ENCODE results near the gene LIMS1.
"Not testable (repeated sequence)": the region's sequence is repeated elsewhere in the genome, so short reads cannot be mapped to it uniquely, and the experiment has no call there.

LIMS1 gene

GRCh38 chr2:108586116-108586515 lies 51.8 kb downstream of the LIMS1 start:
- DNase-seq, result no peak

DNA sequence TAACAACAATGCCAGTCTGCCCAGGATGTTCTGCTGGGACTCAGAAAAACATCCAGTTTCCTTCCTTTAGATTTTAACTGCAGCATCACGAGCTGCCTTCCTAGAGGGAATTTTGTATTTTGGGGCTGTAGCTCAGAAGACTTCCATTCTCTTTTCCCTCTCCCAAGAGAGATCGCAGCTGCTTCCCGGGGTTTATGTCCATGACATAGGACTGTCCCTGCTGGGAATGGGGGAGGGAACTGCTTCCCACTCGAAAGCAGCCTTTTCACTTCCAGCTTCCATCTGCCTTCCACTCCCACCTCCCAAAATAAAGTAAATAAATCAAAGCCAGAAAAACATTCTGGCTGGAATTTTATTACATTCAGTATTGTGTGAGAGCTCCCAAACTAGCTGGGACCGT lies 52.4 kb downstream of the LIMS1 start:
- DNase-seq, result peak; percentile 45

GRCh38 chr2:108587621-108588020 lies 53.4 kb downstream of the LIMS1 start:
- no peak for DNase-seq

DNA sequence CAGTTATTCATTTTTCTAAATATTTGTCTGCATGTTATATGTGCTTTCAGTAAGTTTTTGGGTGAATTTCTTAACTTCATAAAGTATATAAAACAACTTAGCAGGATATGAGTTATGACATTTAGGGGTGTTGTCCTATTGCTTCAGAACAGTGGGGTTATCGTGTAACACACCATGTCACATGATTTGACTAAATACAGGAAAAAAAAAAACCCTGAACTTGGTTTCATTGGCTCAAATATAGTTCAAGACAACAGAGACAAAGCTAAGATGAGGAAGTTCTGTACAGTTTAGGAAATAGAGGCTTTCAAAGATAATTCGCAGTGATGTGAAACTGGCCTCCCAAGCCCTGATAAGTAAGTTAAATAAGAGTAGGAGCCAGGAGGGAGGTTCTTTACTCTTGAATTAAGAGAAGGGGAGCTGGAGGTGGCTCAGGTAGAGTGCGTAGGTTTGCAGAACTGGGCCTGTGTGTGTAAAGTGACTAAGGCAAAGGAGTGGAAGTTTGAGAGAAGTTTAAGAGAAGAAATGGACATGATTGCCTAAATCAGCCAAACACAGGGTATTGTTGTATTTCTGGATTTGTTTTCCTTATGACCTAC lies 53.9 kb downstream of the LIMS1 start:
- DNase-seq, result no peak

DNA sequence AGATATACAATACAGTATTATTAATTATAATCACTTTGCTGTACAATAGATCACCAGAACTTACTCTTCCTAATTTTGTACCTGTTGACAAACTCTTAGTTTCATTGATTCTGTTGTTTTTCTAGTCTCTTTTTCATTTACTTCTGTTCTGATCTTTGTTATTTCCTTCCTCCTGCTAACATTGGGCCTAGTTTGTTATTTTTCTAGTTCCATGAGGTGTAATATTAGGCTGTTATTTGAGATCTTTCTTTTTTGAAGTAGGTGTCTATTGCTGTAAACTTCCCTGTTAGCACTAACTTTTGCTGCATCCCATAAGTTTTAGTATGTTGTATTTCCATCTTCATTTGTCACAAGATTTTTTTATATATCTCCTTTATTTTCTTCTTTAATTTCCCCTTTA lies 55.1 kb downstream of the LIMS1 start:
- DNase-seq, result no peak

- DNase-seq, result no peak
These were observed 55.5 kb downstream of the LIMS1 start for GRCh38 chr2:108589781-108590180.

DNA sequence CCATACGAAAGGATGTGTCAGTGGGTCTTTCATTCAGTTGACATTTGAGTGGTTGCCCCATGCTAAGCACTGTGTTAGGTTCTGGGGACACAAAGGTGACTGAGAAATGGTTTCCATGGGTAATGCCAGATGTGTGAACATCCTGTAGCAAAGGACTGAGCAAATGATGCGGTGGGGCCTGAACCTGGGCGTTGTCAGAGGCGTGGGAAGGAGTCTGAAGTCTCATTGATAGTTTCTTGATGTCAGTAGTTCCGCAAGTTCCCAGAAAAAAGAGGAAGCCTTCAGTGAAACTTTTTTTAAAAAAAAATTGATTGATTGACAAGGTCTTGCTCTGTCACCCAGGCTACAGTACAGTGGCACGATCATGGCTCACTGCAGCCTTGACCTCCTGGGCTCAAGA lies 56.9 kb downstream of the LIMS1 start:
- no peak for DNase-seq

- no peak for DNase-seq
These were observed 59.4 kb downstream of the LIMS1 start for GRCh38 chr2:108593547-108594098.

DNA sequence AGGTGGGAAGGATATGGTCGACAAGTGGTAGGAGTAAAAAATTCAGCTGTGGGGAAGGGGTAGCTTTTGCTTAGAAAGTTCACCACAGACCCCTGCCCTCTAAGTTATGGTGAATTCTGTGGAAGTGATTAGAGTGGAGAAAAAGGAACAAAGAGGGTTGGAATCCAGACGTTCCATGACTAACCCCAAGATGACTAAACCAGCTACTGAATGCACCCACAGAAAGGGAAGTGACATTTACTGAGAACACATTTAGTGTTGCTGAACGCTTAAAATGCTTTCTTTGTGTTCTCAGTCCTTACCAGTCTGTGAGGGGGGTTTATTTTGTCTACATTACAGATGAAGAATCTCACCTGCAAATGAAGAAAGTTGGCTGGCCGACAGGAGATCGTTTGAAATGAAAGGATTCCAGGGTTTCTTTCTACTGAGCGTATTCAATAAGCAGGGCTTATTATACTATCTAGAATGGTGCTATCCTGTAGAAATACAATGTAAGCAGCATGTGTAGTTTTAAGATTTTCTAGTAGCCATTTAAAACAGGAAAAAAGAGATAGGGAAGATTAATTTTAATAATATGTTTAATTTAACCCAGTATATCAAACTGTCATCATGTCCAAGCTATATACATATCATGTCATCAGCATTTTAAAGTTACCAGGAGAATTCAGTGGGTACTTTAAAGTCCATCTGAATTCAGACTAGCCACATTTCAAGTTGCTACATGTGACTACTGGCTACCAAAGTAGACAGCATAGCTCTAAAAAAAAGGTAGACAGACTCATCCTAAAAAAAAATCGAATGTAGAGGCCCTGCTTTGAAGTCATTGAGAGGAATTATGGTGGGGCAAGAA lies 60.1 kb downstream of the LIMS1 start:
- no peak for DNase-seq

DNA sequence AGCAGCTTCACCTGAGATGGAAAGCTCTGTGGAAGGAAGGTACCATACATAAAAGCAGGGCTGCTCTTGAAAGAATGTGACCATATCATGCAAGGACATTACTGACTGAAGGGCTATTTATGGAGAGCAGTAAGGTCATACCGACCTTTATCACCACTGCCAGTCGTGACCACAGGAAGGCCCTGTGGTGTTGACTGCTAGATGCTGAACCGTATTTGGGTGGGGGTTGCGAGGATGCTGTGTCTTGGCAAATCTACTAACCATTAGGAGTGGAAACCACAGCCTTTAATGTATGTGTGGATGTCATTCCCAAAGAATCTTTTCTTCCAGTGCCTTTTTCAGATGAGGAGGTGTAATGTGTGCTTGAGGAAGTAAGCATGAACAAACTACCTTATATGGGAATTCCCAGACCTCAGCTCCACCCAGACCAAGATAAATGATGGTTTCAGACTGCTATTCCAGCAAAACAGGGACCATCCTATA lies 60.8 kb downstream of the LIMS1 start:
- no peak for DNase-seq

GRCh38 chr2:108595771-108596170 lies 61.5 kb downstream of the LIMS1 start:
- not testable (repeated sequence) for DNase-seq

- not testable (repeated sequence) for DNase-seq
These were observed 63.0 kb downstream of the LIMS1 start for GRCh38 chr2:108597105-108597744.

- DNase-seq, result not testable (repeated sequence)
These were observed 66.9 kb downstream of the LIMS1 start for GRCh38 chr2:108601199-108601598.

DNA sequence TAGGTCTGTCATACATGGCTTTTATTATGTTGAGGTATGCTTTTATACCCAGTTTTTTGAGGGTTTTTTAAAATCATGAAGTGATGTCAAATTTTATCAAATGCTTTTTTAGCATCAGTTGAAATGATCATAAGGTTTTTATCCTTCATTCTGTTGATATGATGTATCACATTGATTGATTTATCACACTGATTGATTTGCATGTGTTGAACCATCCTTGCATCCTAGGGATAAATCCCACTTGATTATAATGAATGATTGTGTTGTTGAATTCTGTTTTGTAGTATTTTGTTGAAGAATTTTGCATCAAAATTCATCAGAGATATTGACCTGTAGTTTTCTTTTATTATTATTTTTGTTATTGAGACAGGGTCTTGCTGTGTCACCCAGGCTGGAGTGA lies 68.2 kb downstream of the LIMS1 start:
- DNase-seq, result no peak

DNA sequence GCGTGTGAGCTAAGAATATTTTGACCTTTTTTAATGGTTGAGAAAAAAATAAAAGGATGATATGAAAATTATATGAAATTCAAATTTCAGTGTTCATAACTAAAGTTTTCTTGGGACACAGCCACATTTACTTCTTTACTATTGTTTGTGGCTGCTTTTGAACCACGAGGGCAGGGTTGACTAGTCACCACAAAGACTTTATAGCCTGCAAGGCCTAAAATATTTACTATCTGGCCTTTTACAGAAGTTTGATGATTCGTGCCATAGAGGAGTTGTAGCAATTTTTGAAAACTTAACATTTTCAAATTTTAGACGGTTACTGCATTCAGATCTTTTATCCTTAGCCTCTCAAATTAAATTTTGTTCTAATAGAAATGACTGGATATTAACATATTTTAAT lies 69.9 kb downstream of the LIMS1 start:
- DNase-seq, result no peak

GRCh38 chr2:108605947-108606346 lies 71.7 kb downstream of the LIMS1 start:
- DNase-seq, result no peak

DNA sequence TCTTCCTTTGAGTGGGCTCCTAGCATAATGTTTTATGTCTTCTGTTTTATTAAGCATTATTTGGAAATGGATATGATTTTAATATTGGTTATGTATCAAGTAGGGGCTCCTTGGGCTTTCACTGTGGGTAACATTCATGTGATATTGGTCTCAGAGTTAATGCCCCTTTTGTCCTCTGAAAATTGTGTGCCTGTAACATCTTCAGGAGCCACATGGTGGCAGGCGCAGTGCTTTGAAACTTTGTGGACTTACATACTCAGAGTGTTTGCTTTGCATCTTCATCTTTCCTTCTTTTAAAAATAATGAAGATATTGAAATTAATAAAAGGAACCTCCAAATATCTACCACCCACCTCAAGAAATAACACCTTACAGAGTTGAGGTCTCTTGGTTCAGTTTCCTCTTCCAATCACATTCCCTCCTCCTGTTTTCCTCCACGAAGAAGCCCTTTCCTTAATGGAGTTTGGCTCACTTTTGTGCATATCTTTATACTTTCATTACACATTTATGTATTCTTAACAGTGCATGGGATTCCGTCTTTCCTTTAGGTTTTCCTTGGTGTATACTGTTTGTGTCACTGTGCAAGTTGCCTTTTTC lies 73.5 kb downstream of the LIMS1 start:
- no peak for DNase-seq

DNA sequence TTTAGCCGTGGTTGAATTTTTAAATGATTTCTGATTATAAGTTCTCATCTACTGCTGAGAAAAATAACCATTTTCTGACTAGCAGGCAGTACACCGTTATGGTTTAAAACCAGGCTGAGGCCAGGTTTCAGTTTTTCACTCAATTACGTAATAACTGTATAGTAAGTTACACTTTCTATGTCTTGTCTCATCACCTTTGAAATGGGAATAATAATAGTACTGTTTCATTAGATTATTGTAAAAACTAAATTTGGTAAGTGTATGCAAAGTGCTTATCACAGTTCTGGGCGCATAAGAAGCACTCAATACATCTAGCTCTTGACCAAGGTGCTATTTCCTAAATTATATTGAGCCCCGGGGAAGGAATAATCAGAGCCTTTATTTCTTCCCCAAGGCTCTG lies 76.8 kb downstream of the LIMS1 start:
- DNase-seq, result no peak

- no peak for DNase-seq
These were observed 77.9 kb downstream of the LIMS1 start for GRCh38 chr2:108612153-108612513.

- DNase-seq, result no peak
These were observed 78.4 kb downstream of the LIMS1 start for GRCh38 chr2:108612514-108613183.

DNA sequence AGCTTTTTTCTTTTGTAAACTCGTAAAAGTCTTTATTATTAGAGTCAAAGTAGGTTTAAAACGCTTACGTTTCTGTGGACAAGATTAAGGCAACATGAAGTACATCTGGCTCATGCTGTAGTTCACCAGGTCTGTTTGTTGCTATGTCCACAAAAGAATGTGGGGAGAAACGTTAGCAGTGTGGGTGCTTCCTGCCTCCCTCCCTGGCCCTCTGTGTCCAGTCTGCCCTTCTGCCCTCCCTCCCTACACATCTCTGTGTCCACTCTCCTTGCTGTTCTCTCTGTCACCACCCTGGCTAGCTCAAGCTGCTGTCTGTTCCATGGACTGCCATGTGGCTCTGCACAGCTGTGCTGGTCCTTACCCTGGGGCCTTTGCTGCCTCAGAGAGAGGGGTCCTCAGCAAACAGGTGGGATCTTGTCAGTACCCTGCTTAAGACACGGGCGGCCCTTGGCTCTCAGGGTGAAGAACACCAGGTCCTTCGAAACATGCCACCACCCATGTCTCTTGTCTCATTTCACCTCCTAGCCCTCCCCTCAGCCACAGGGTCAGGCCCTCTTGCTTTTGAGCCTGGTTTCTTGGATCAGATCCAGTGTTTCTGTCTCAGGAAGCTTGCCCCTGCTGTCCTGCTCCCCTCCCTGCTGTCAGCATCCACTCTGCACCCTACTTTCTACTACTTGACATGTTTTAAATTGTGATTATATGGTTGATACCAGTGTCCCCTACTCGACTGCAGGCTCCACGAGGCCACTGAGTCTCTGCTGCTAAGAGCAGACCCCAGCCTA lies 79.2 kb downstream of the LIMS1 start:
- no peak for DNase-seq
